ENCODE results near the gene NSUN7. TPM values are rescaled to one million over a fixed set of nuclear protein-coding genes. Genes with fewer than 3 reads are reported as not detected.

Gene NSUN7
- total RNA-seq, 4 donors from 2014 or later, result 2.1 to 8.7 (median 2.9) TPM

GRCh38 chr4:40720351-40720750 lies 29.4 kb upstream of the NSUN7 start:
- H3K4me3 ChIP-seq, result no peak overlapping the region
- H3K27me3 ChIP-seq, result no peaks in the 10 kb centered on the region
- TF ChIP-seq CTCF (IDR thresholded peaks at IDR 0.05) (no peak), POLR2AphosphoS5 (IDR thresholded peaks at IDR 0.05) (no peak)
- no peak for ATAC-seq
- WGBS, 2 donors (ENCODE audit: low coverage in 1 of 2), result 71 to 89% methylated on average over 3 to 4 of the region's 4 CpGs
- H3K4me1 ChIP-seq, result no peaks in the 10 kb centered on the region
- H3K36me3 ChIP-seq, result no peaks in the 10 kb centered on the region
- no peaks in the 10 kb centered on the region for H3K9me3 ChIP-seq
- no peak overlapping the region for H3K27ac ChIP-seq

- Histone ChIP-seq H3K9me3 (no peaks in the 10 kb centered on the region), H3K4me3 (no peak overlapping the region), H3K27me3 (no peaks in the 10 kb centered on the region), H3K36me3 (no peaks in the 10 kb centered on the region), H3K27ac (no peak overlapping the region), H3K4me1 (no peaks in the 10 kb centered on the region)
- 34 to 44% methylated on average over 2 to 3 of the region's 3 CpGs for WGBS, 2 donors (ENCODE audit: low coverage in 1 of 2)
- no peak for TF ChIP-seq EP300 (IDR thresholded peaks at IDR 0.05)
- no peak for TF ChIP-seq POLR2A (IDR thresholded peaks at IDR 0.05)
- no peak for TF ChIP-seq POLR2AphosphoS5 (IDR thresholded peaks at IDR 0.05)
- no peak for TF ChIP-seq CTCF (IDR thresholded peaks at IDR 0.05)
- no peak for ATAC-seq
These were observed 28.8 kb upstream of the NSUN7 start for GRCh38 chr4:40720916-40721315.

GRCh38 chr4:40721730-40722171 lies 28.0 kb upstream of the NSUN7 start:
- TF ChIP-seq POLR2A (IDR thresholded peaks at IDR 0.05), result no peak
- no peak for TF ChIP-seq CTCF (IDR thresholded peaks at IDR 0.05)
- no peak for TF ChIP-seq POLR2AphosphoS5 (IDR thresholded peaks at IDR 0.05)
- TF ChIP-seq EP300 (IDR thresholded peaks at IDR 0.05), result no peak
- WGBS, 2 donors (ENCODE audit: low coverage in 1 of 2), result 78 to 94% methylated on average over 3 to 5 of the region's 5 CpGs
- no peak for ATAC-seq

GRCh38 chr4:40722576-40723161 lies 27.1 kb upstream of the NSUN7 start:
- peak overlapping the region in 1 of 4 donors; percentile 26 for H3K27ac ChIP-seq
- no peaks in the 10 kb centered on the region for H3K4me1 ChIP-seq
- no peak overlapping the region for H3K4me3 ChIP-seq
- TF ChIP-seq EP300 (IDR thresholded peaks at IDR 0.05) (no peak), POLR2A (IDR thresholded peaks at IDR 0.05) (no peak), POLR2AphosphoS5 (IDR thresholded peaks at IDR 0.05) (no peak), CTCF (IDR thresholded peaks at IDR 0.05) (no peak)
- no peaks in the 10 kb centered on the region for H3K36me3 ChIP-seq
- no peaks in the 10 kb centered on the region for H3K9me3 ChIP-seq
- 44 to 70% methylated on average over 4 to 5 of the region's 5 CpGs for WGBS, 2 donors (ENCODE audit: low coverage in 1 of 2)
- ATAC-seq, result peak; percentile 63
- no peaks in the 10 kb centered on the region for H3K27me3 ChIP-seq

More at GRCh38 chr4:40721730-40722171, 28.0 kb upstream of the NSUN7 start:
- Histone ChIP-seq H3K27ac (no peak overlapping the region), H3K4me3 (no peak overlapping the region), H3K4me1 (no peaks in the 10 kb centered on the region), H3K27me3 (no peaks in the 10 kb centered on the region), H3K9me3 (no peaks in the 10 kb centered on the region), H3K36me3 (no peaks in the 10 kb centered on the region)

- Histone ChIP-seq H3K9me3 (no peaks in the 10 kb centered on the region), H3K36me3 (no peaks in the 10 kb centered on the region), H3K27me3 (no peaks in the 10 kb centered on the region), H3K4me3 (no peak overlapping the region), H3K27ac (no peak overlapping the region), H3K4me1 (no peaks in the 10 kb centered on the region)
- ATAC-seq, result no peak
- TF ChIP-seq POLR2A (IDR thresholded peaks at IDR 0.05) (no peak), CTCF (IDR thresholded peaks at IDR 0.05) (no peak), POLR2AphosphoS5 (IDR thresholded peaks at IDR 0.05) (no peak), EP300 (IDR thresholded peaks at IDR 0.05) (no peak)
- 95 to 100% methylated on average over 1 to 2 of the region's 3 CpGs for WGBS, 2 donors (ENCODE audit: low coverage in 1 of 2)
These were observed 26.0 kb upstream of the NSUN7 start for GRCh38 chr4:40723728-40724127.

Measured in gastroesophageal sphincter (tissue), 4 donors.